Measurements from ENCODE around the gene C1orf122. TPM values are rescaled to one million over a fixed set of nuclear protein-coding genes. Genes with fewer than 3 reads are reported as not detected.

The C1orf122 gene
- total RNA-seq, 2 donors from 2014 or later, result 57.3 to 60.8 TPM

DNA sequence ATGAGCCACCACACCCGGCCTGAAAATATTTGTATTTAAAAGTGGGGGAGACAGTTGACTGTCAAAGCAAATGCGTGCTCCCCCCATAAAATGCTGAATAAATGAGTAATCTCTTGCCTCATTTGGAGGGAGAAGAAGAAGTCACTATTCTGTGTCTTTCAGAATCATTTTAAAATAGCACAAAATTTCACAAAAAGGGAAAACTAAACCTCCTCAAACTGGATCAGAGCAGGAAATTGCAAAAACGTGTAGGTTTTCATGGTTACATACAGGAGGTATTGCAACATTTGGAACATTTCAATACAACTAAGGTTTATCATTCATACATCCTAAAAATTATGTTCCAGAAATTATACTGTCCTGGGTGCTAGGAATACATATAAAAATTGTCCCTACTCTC, 38.2 kb downstream of the C1orf122 start:
- TF ChIP-seq, protein P1, sequence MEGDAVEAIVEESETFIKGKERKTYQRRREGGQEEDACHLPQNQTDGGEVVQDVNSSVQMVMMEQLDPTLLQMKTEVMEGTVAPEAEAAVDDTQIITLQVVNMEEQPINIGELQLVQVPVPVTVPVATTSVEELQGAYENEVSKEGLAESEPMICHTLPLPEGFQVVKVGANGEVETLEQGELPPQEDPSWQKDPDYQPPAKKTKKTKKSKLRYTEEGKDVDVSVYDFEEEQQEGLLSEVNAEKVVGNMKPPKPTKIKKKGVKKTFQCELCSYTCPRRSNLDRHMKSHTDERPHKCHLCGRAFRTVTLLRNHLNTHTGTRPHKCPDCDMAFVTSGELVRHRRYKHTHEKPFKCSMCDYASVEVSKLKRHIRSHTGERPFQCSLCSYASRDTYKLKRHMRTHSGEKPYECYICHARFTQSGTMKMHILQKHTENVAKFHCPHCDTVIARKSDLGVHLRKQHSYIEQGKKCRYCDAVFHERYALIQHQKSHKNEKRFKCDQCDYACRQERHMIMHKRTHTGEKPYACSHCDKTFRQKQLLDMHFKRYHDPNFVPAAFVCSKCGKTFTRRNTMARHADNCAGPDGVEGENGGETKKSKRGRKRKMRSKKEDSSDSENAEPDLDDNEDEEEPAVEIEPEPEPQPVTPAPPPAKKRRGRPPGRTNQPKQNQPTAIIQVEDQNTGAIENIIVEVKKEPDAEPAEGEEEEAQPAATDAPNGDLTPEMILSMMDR (conservative IDR thresholded peaks at IDR 0.05), result no peak
- no peaks in the 10 kb centered on the region for H3K27me3 ChIP-seq (ENCODE audit: control insufficient read depth, insufficient read depth, low read length, poor library complexity, severe bottlenecking)
- no peak overlapping the region for H3K9ac ChIP-seq (ENCODE audit: extremely low read depth, low read length, poor library complexity, severe bottlenecking)
- H3K9me3 ChIP-seq (ENCODE audit: control insufficient read depth, low read length), result no peaks in the 10 kb centered on the region
- no peak overlapping the region for H3K4me3 ChIP-seq (ENCODE audit: low read length)
- no peaks in the 10 kb centered on the region for H3K36me3 ChIP-seq (ENCODE audit: control insufficient read depth, insufficient read depth, low read length)
- peaks cover 8% of the 10 kb centered on the region for H3K4me1 ChIP-seq (ENCODE audit: control insufficient read depth, insufficient read depth, low read length)
- Mint-ChIP-seq H3K4me3 (no peak overlapping the region), H3K27ac (no peak overlapping the region), H3K36me3 (ENCODE audit: low read depth) (peaks cover 11% of the 10 kb centered on the region), H3K9me3 (no peaks in the 10 kb centered on the region), H3K4me1 (peaks cover 22% of the 10 kb centered on the region), H3K27me3 (ENCODE audit: insufficient read depth) (no peaks in the 10 kb centered on the region)
- 83 to 90% methylated on average over 1 to 3 of the region's 3 CpGs for WGBS, 2 experiments (ENCODE audit: insufficient coverage in 1 of 2, insufficient read length in 1 of 2)
- DNase-seq, result no peak
- H3K27ac ChIP-seq (ENCODE audit: low read depth, low read length), result no peak overlapping the region

DNA sequence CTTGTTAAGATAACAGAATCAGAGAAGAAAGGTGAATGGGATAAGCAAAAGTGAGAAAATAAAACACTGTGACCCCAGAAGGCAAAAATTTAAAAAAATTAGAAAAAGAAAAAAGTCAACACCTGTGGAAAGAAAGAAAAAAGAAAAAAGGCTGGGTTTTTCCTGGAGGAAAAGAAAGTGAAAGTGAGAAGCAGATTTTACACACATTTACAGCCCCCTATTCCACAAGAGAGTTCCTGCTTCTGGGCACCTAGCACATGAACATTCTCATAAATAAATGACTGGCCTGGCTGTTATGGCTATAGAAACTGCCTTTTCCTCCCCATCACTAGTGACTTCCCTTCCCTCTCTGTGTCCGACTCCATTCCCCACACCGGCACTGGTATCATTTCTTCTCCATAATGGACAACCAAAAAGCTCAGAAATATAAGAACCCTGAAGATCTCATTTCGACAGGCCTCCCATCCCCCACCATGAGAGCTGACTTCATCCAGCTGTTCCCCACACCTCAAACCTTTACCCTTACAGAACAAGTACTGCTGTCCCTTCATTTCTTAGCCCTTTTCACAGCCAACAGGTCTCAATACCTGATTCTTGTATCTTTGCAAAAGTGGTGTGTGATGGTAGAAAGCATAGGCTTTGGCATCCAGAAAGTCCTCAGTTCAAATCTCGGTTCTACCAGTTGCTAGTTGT, 39.2 kb downstream of the C1orf122 start:
- Histone ChIP-seq H3K4me3 (ENCODE audit: low read length) (no peak overlapping the region), H3K9ac (ENCODE audit: extremely low read depth, low read length, poor library complexity, severe bottlenecking) (no peak overlapping the region), H3K36me3 (ENCODE audit: control insufficient read depth, insufficient read depth, low read length) (no peaks in the 10 kb centered on the region), H3K9me3 (ENCODE audit: control insufficient read depth, low read length) (no peaks in the 10 kb centered on the region), H3K27ac (ENCODE audit: low read depth, low read length) (no peak overlapping the region), H3K27me3 (ENCODE audit: control insufficient read depth, insufficient read depth, low read length, poor library complexity, severe bottlenecking) (no peaks in the 10 kb centered on the region), H3K4me1 (ENCODE audit: control insufficient read depth, insufficient read depth, low read length) (peaks cover 8% of the 10 kb centered on the region)
- Mint-ChIP-seq H3K27ac (no peak overlapping the region), H3K4me1 (peaks cover 22% of the 10 kb centered on the region), H3K4me3 (no peak overlapping the region), H3K9me3 (no peaks in the 10 kb centered on the region), H3K27me3 (ENCODE audit: insufficient read depth) (no peaks in the 10 kb centered on the region), H3K36me3 (ENCODE audit: low read depth) (peaks cover 11% of the 10 kb centered on the region)
- 93% methylated on average over 3 to 4 of the region's 4 CpGs for whole genome bisulfite sequencing, 2 experiments (ENCODE audit: insufficient coverage in 1 of 2, insufficient read length in 1 of 2)
- TF ChIP-seq, protein P1 (conservative IDR thresholded peaks at IDR 0.05), result no peak
- no peak for DNase-seq

DNA sequence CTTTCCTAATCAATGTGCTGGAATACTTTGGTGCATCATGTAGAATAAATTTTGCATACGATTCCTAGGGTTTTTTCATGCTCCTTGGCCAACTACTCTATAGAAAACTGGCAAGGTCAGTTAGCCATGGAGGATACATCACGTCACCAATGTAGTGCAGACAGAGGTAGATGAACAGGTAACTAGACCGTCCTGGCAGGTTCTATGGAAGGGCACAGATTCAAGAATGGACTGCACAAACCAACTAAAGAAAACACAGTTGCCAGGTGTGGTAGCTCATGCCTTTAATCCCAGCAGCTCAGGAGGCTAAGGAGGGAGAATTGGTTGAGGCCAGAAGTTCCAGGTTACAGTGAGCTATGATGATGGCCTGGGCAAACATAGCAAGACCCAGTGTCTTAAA, 41.9 kb downstream of the C1orf122 start:
- Histone ChIP-seq H3K4me1 (ENCODE audit: control insufficient read depth, insufficient read depth, low read length) (peaks cover under 1% of the 10 kb centered on the region), H3K9me3 (ENCODE audit: control insufficient read depth, low read length) (no peaks in the 10 kb centered on the region), H3K9ac (ENCODE audit: extremely low read depth, low read length, poor library complexity, severe bottlenecking) (no peak overlapping the region), H3K36me3 (ENCODE audit: control insufficient read depth, insufficient read depth, low read length) (no peaks in the 10 kb centered on the region), H3K27ac (ENCODE audit: low read depth, low read length) (no peak overlapping the region), H3K27me3 (ENCODE audit: control insufficient read depth, insufficient read depth, low read length, poor library complexity, severe bottlenecking) (no peaks in the 10 kb centered on the region), H3K4me3 (ENCODE audit: low read length) (no peak overlapping the region)
- TF ChIP-seq, protein P1 (conservative IDR thresholded peaks at IDR 0.05), result no peak
- H3K27ac Mint-ChIP-seq, result no peak overlapping the region
- H3K36me3 Mint-ChIP-seq (ENCODE audit: low read depth), result peaks cover 19% of the 10 kb centered on the region
- WGBS, 2 experiments (ENCODE audit: insufficient coverage in 1 of 2, insufficient read length in 1 of 2), result 77 to 91% methylated on average over 3 of the region's 3 CpGs
- H3K27me3 Mint-ChIP-seq (ENCODE audit: insufficient read depth), result no peaks in the 10 kb centered on the region
- H3K4me1 Mint-ChIP-seq, result peaks cover 8% of the 10 kb centered on the region
- H3K4me3 Mint-ChIP-seq, result no peak overlapping the region
- no peaks in the 10 kb centered on the region for H3K9me3 Mint-ChIP-seq
- no peak for DNase-seq
